SK-N-SH treated with all-trans-retinoic acid at 6 μM for 48 hours (cell line): ENCODE results near the gene DPYD.

Experiments used
- ARNTL ChIP-seq: fragments of 450-650 bp; formaldehyde crosslinking; IDR thresholded peaks from 2 replicates; pipeline ENCODE4 v1.5.0; 2020; ENCODE audit warnings: low read depth, mild to moderate bottlenecking, moderate library complexity, borderline replicate concordance
- CSDC2 ChIP-seq: fragments of 250-450 bp; sonication (Bioruptor Pico); IDR thresholded peaks from 2 replicates; pipeline ENCODE4 v1.5.0; 2020; ENCODE audit warnings: mild to moderate bottlenecking, moderate library complexity
- ISL1 ChIP-seq: fragments of 250-450 bp; sonication (Bioruptor Pico); IDR thresholded peaks from 2 replicates; pipeline ENCODE4 v2.1.2; 2022; ENCODE audit warnings: mild to moderate bottlenecking, moderate library complexity
- OSR1 ChIP-seq: fragments of 250-450 bp; sonication (Bioruptor Pico); IDR thresholded peaks from 2 replicates; pipeline ENCODE4 v1.8.0; 2022; ENCODE audit warnings: moderate library complexity, mild to moderate bottlenecking, inconsistent platforms
- PPARA ChIP-seq: fragments of 250-450 bp; sonication (Bioruptor Pico); IDR thresholded peaks from 2 replicates; pipeline ENCODE4 v1.5.0; 2020; ENCODE audit warnings: mild to moderate bottlenecking, borderline replicate concordance
- RARB ChIP-seq: fragments of 250-450 bp; sonication (Bioruptor Pico); IDR thresholded peaks from 2 replicates; pipeline ENCODE4 v1.8.0; 2021; ENCODE audit warnings: mild to moderate bottlenecking, moderate library complexity
- TCF4 ChIP-seq: fragments of 250-450 bp; sonication (Bioruptor Pico); IDR thresholded peaks from 2 replicates; pipeline ENCODE4 v1.8.0; 2021; ENCODE audit warnings: mild to moderate bottlenecking, moderate library complexity, borderline replicate concordance
- TOX ChIP-seq: fragments of 250-450 bp; sonication (Bioruptor Pico); IDR thresholded peaks from 2 replicates; pipeline ENCODE4 v1.8.0; 2021; ENCODE audit warnings: mild to moderate bottlenecking, moderate library complexity, borderline replicate concordance
- ZFP3 ChIP-seq: fragments of 250-450 bp; sonication (Bioruptor Pico); IDR thresholded peaks from 2 replicates; pipeline ENCODE4 v1.5.0; 2020; ENCODE audit warnings: mild to moderate bottlenecking, moderate library complexity
- ZNF565 ChIP-seq: fragments of 450-650 bp; formaldehyde crosslinking; conservative IDR thresholded peaks from 2 replicates; pipeline ENCODE4 v1.5.0; 2020; ENCODE audit warnings: low read depth, mild to moderate bottlenecking, moderate library complexity
- ZNF70 ChIP-seq: fragments of 450-650 bp; formaldehyde crosslinking; IDR thresholded peaks from 2 replicates; pipeline ENCODE4 v1.5.0; 2020; ENCODE audit warnings: mild to moderate bottlenecking, moderate library complexity
- TF ChIP-seq, protein P1 (sequence below): fragments of 250-450 bp; sonication (Bioruptor Pico); IDR thresholded peaks from 2 replicates; pipeline ENCODE4 v1.8.0; 2020; ENCODE audit warnings: mild to moderate bottlenecking, moderate library complexity, borderline replicate concordance
- TF ChIP-seq, protein P2 (sequence below): fragments of 250-450 bp; sonication (Bioruptor Pico); IDR thresholded peaks from 2 replicates; pipeline ENCODE4 v1.5.0; 2020; ENCODE audit warnings: mild to moderate bottlenecking, moderate library complexity

DNA sequence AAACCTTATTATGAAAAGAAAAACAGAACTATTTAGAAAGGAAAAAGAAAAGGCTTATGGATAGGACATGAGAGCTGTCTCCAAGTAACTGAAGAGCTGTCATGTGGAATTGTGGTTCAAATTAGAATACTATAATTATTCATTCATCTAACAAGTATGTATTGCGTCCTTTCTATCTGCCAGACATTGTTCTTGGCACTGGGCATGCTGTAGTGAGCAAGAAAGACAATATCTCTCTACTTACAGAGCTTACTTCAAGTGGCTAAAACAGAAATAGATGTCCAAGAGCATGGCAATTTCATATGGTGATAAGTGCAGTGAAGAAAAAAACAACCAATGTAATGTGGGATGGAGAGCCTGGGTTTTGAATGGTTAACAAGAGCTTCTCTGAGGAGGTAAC lies 413.0 kb downstream of the DPYD start:
- no peak for TF ChIP-seq ISL1 (CRISPR knock-in tag)
- no peak for TF ChIP-seq ZNF565 (CRISPR knock-in tag)
- no peak for TF ChIP-seq CSDC2
- no peak for TF ChIP-seq RARB (CRISPR knock-in tag)
- TF ChIP-seq, protein P1, sequence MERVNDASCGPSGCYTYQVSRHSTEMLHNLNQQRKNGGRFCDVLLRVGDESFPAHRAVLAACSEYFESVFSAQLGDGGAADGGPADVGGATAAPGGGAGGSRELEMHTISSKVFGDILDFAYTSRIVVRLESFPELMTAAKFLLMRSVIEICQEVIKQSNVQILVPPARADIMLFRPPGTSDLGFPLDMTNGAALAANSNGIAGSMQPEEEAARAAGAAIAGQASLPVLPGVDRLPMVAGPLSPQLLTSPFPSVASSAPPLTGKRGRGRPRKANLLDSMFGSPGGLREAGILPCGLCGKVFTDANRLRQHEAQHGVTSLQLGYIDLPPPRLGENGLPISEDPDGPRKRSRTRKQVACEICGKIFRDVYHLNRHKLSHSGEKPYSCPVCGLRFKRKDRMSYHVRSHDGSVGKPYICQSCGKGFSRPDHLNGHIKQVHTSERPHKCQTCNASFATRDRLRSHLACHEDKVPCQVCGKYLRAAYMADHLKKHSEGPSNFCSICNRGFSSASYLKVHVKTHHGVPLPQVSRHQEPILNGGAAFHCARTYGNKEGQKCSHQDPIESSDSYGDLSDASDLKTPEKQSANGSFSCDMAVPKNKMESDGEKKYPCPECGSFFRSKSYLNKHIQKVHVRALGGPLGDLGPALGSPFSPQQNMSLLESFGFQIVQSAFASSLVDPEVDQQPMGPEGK, result no peak
- TF ChIP-seq, protein P2, sequence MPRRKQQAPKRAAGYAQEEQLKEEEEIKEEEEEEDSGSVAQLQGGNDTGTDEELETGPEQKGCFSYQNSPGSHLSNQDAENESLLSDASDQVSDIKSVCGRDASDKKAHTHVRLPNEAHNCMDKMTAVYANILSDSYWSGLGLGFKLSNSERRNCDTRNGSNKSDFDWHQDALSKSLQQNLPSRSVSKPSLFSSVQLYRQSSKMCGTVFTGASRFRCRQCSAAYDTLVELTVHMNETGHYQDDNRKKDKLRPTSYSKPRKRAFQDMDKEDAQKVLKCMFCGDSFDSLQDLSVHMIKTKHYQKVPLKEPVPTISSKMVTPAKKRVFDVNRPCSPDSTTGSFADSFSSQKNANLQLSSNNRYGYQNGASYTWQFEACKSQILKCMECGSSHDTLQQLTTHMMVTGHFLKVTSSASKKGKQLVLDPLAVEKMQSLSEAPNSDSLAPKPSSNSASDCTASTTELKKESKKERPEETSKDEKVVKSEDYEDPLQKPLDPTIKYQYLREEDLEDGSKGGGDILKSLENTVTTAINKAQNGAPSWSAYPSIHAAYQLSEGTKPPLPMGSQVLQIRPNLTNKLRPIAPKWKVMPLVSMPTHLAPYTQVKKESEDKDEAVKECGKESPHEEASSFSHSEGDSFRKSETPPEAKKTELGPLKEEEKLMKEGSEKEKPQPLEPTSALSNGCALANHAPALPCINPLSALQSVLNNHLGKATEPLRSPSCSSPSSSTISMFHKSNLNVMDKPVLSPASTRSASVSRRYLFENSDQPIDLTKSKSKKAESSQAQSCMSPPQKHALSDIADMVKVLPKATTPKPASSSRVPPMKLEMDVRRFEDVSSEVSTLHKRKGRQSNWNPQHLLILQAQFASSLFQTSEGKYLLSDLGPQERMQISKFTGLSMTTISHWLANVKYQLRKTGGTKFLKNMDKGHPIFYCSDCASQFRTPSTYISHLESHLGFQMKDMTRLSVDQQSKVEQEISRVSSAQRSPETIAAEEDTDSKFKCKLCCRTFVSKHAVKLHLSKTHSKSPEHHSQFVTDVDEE (CRISPR knock-in tag), result no peak
- TF ChIP-seq ARNTL, result no peak
- TF ChIP-seq PPARA (CRISPR knock-in tag), result no peak
- TF ChIP-seq TOX (CRISPR knock-in tag), result no peak
- TF ChIP-seq TCF4, result no peak
- TF ChIP-seq ZFP3 (CRISPR knock-in tag), result no peak
- no peak for TF ChIP-seq OSR1
- no peak for TF ChIP-seq ZNF70 (CRISPR knock-in tag)
